NCI-H345 treated with DMSO at 0.1 percent for 48 hours (cell line): ENCODE data around the gene MICAL3.

Experiments
- DNase-seq: peaks from one replicate; lab custom pipeline; 2025; ENCODE audit not compliant: unreplicated experiment; lab: John Stamatoyannopoulos, UW

The MICAL3 gene

DNA sequence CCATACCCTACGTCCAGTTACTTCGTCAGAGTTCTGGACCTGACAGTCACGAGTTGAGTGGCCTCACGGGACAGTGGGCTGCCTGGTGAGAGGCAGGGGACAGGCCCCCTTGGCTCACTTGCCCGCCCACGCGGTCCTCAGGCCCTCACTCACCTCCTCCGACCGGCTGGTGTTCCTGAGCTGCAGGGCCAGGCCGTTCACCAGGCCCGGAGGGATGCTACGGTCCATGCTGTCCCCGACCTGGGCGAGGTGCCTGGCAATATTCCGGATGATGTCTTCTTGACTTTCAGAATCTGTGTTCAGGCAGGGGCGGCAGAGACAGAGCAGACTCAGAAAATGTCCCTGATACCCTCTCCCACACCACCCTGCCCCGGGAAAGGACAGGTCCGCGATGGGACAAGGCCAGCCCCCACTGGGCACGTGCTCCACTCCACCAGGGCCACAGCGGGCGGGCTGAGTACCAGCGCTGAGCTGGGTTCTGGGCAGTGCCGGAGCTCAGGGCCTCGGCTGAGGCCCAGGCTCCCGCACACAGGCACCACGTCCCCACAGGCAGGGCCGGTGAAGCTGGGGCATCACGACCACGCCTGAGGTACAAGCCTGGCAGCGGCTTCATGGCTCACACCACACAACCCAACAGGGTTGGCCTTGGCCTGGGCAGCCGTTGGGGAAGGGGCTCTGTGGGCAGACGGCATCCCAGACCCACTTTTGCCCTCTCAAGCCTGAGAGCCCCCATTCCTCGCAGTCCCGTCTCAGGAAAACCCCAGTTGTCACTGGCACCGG, 285.0 kb downstream of the MICAL3 start:
- DNase-seq, result no peak

DNA sequence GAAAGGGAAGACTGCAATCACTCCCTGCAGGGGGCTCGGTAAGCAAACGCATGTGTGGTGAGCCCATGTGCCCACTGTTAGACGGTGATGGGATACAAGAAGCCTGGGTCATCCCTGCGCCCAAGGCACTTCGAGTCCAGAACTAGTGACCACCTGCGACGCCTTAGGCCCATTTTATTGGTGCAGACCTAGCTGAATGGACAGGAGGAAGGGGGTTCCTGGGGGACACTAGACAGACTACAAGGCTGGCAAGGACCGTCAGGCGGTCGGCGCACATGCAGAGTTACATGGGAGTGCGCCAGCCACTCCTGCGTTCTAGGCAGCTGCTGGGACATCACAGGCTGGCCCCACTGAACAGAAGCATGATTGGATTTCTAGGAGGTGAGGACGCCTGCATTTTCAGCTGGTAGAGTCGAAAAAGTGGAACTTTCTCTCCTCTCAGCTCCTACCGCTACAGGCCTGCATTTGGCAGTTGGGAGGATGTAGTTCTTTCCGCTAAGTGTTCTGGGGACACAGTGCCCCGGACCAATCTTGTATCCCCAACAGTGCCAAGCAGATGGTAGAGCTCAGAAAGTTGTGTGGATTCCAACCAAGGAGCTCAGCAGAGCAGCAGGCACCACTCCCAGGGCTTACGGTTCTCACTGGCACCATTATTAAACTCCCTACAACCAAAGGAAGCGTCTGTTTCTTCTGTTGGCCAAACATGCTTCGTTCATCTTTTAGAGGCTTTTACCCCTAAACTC, 285.8 kb downstream of the MICAL3 start:
- no peak for DNase-seq
